Limb (tissue), 2 donors: ENCODE results near the gene PIAS4.
"Not testable (repeated sequence)": the region's sequence is repeated elsewhere in the genome, so short reads cannot be mapped to it uniquely, and the experiment has no call there.

Experiments
- DNase-seq, 2 donors: peaks; one replicate each; pipeline ENCODE4 v3.0.0-alpha.2; 2016; ENCODE audit errors: extremely low spot score in 2 of 2

Gene PIAS4

GRCh38 chr19:4007021-4007835 lies at the start of gene PIAS4:
Gene PIAS4, plus strand, starts transcription at chr19:4007736. Its CDS starts 25 bp downstream, at chr19:4007761.
- peak; percentile 96 to 99 for DNase-seq

GRCh38 chr19:3958836-3959765 lies 48.4 kb upstream of the PIAS4 start:
- DNase-seq: no peak

- DNase-seq: no peak
Measured at GRCh38 chr19:3959766-3960131, 47.8 kb upstream of the PIAS4 start.

- no peak for DNase-seq
Measured at GRCh38 chr19:3961007-3961406, 46.5 kb upstream of the PIAS4 start.

GRCh38 chr19:3963458-3964255 lies 43.9 kb upstream of the PIAS4 start:
- DNase-seq: no peak

GRCh38 chr19:3964256-3965194 lies 43.0 kb upstream of the PIAS4 start:
- DNase-seq: no peak

GRCh38 chr19:3966051-3967017 lies 41.2 kb upstream of the PIAS4 start:
- DNase-seq: no peak

- not testable (repeated sequence) for DNase-seq
Measured at GRCh38 chr19:3967983-3968382, 39.6 kb upstream of the PIAS4 start.

- peak; percentile 78 to 85 for DNase-seq
Measured at GRCh38 chr19:3968556-3969434, 38.7 kb upstream of the PIAS4 start.

GRCh38 chr19:3969435-3970312 lies 37.9 kb upstream of the PIAS4 start:
- DNase-seq: no peak

GRCh38 chr19:3970313-3970807 lies 37.2 kb upstream of the PIAS4 start:
- no peak for DNase-seq

- DNase-seq: peak; percentile 97 to 99
Measured at GRCh38 chr19:3970808-3971598, 36.5 kb upstream of the PIAS4 start, which contains the start of gene DAPK3. Gene DAPK3, minus strand, starts transcription at chr19:3971099. Its CDS starts 1,364 bp downstream, at chr19:3969735.

- no peak for DNase-seq
Measured at GRCh38 chr19:3975144-3975543, 32.4 kb upstream of the PIAS4 start.

- no peak for DNase-seq
Measured at GRCh38 chr19:3975637-3976087, 31.9 kb upstream of the PIAS4 start.

GRCh38 chr19:3976495-3977241 lies 30.9 kb upstream of the PIAS4 start:
- DNase-seq: no peak
